Upper lobe of left lung (tissue), 6 donors: Measurements from ENCODE around the gene OR2Z1. TPM values are rescaled to one million over a fixed set of nuclear protein-coding genes. Genes with fewer than 3 reads are reported as not detected.

ENCODE experiments used
- small RNA-seq, 4 donors: library from RNA; depleted of rRNA; stranded (forward); fragments of <200 nt; gene quantifications; one replicate each; pipeline ENCODE3, GENCODE V24; 2016
- total RNA-seq, 6 donors: library from RNA; depleted of rRNA in 4 of 6; stranded (reverse); fragments of >200 nt in 4 of 6; gene quantifications; one replicate each; pipeline versions ENCODE4 v1.1.0 to v1.2.1, GENCODE V29; 2016 to 2021
- donor health status: DM: no; HTN: no; CAD: no; lungs with moderate emphysema.
- donor health status: DM: no; HTN: yes; CAD: no; lungs with severe emphysema.

The OR2Z1 gene
- total RNA-seq, 6 donors from 2014 or later = not detected

Small RNA genes lying within 50 kb of the gene (small RNA-seq; reads per million reads assigned to genes)
- gene AC012616.1 = 0 reads per million in 4 donors

Other genes starting within 250 kb of the OR2Z1 start
- gene PRAM1, start 219.0 kb upstream of the OR2Z1 start, total RNA-seq = 10 to 100 TPM in 4 of 6 donors, 1 to 10 TPM in 2; 8.7 to 66.0 (median 36.4) TPM
- 10 to 100 TPM; 10.5 to 39.8 (median 25.4) TPM for gene ZNF414, start 207.5 kb upstream of the OR2Z1 start, total RNA-seq
- gene MYO1F, start 144.2 kb upstream of the OR2Z1 start, total RNA-seq = 100 to 1,000 TPM in 4 of 6 donors, 10 to 100 TPM in 2; 47.3 to 246 (median 127) TPM
- gene ADAMTS10, start 110.9 kb upstream of the OR2Z1 start, total RNA-seq = 100 to 1,000 TPM in 1 of 6 donors, 10 to 100 TPM in 5; 11.9 to 103 (median 19.8) TPM
- not detected for gene NFILZ, start 91.0 kb upstream of the OR2Z1 start, total RNA-seq
- gene ACTL9, start 22.8 kb upstream of the OR2Z1 start, total RNA-seq = not detected
- gene ZNF558, start 110.7 kb downstream of the OR2Z1 start, total RNA-seq = 10 to 100 TPM; 18.2 to 36.8 (median 25.7) TPM
- not detected for gene MBD3L1, start 110.7 kb downstream of the OR2Z1 start, total RNA-seq